SH-SY5Y (cell line): ENCODE results near the gene PDE4B.

ENCODE experiments used
- GATA2 ChIP-seq: IDR thresholded peaks from 2 replicates; pipeline ENCODE4 v1.6.1; 2011; ENCODE audit warnings: mild to moderate bottlenecking, low read depth, low read length
- GATA3 ChIP-seq: IDR thresholded peaks from 2 replicates; pipeline ENCODE4 v1.6.1; 2011; ENCODE audit warnings: low read depth, mild to moderate bottlenecking, low read length, moderate library complexity

DNA sequence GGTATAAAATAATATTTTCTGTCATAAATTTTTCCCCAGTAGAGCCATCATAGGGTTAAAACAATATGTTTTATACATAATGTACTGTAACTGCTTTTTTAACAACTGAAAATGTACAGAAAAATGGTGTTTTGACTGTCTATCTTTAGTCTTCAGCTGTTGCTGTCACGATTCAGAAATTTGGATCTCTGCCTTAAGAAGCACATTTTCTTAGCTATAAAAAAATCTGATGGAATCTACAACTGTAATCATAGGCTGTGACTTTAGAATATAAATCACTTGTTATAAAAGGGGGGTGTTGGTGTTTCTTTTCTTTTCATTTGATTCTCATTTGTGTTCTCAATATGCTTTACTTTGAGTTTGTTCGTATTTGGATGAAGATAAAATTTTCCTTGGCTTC lies 187.5 kb downstream of the PDE4B start:
- TF ChIP-seq GATA2 (no peak), GATA3 (no peak)
